ENCODE measurements around the gene LRP8.

DNA sequence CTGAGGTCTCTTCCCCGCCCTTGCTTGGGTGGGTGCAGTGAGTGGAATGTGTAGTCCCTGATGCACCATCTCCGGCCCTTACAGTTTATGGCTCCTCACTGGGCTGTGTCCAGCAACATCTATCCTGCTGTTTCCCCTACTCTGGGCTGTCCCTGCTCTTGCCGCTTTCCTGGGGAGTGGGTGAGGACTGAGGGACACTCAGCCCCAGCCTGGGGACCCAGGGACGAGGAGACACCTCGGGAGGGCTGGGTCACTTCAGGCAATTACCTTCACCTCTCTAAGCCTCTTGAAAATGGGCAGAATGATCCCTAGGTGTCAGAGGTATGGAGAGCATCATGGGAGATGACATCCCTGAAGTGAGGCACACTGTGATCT, 13.6 kb upstream of the LRP8 start:
- no peak for TF ChIP-seq POLR2AphosphoS5 (IDR thresholded peaks at IDR 0.05)
- no peak for TF ChIP-seq POLR2A (IDR thresholded peaks at IDR 0.05)
- TF ChIP-seq, protein P1, sequence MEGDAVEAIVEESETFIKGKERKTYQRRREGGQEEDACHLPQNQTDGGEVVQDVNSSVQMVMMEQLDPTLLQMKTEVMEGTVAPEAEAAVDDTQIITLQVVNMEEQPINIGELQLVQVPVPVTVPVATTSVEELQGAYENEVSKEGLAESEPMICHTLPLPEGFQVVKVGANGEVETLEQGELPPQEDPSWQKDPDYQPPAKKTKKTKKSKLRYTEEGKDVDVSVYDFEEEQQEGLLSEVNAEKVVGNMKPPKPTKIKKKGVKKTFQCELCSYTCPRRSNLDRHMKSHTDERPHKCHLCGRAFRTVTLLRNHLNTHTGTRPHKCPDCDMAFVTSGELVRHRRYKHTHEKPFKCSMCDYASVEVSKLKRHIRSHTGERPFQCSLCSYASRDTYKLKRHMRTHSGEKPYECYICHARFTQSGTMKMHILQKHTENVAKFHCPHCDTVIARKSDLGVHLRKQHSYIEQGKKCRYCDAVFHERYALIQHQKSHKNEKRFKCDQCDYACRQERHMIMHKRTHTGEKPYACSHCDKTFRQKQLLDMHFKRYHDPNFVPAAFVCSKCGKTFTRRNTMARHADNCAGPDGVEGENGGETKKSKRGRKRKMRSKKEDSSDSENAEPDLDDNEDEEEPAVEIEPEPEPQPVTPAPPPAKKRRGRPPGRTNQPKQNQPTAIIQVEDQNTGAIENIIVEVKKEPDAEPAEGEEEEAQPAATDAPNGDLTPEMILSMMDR (IDR thresholded peaks at IDR 0.05) = no peak

All from stomach (tissue), 4 donors.